Stimulated activated naive CD8-positive, alpha-beta T cell treated with anti-CD3 and anti-CD28 coated beads, Interleukin-15, Interleukin-2, amounts not matched to agents 100 ng/mL and 50 ng/mL, for 24 hours (primary cell): ENCODE data around the gene TBC1D32.
"Not testable (repeated sequence)": the region's sequence is repeated elsewhere in the genome, so short reads cannot be mapped to it uniquely, and the experiment has no call there.

Source experiments
- H3K27ac Mint-ChIP-seq: one replicate; pipeline ENCODE4 v1.8.0; 2021; ENCODE audit warnings: mild to moderate bottlenecking, mixed read lengths
- H3K27me3 Mint-ChIP-seq: one replicate; pipeline ENCODE4 v1.8.0; 2021; ENCODE audit warnings: mixed read lengths
- H3K36me3 Mint-ChIP-seq: one replicate; pipeline ENCODE4 v1.8.0; 2021; ENCODE audit warnings: low read depth, mixed read lengths
- H3K4me1 Mint-ChIP-seq: one replicate; pipeline ENCODE4 v1.8.0; 2021; ENCODE audit warnings: low read depth, mixed read lengths
- H3K4me3 Mint-ChIP-seq: one replicate; pipeline ENCODE4 v1.8.0; 2021; ENCODE audit warnings: mild to moderate bottlenecking, mixed read lengths
- H3K9me3 Mint-ChIP-seq: one replicate; pipeline ENCODE4 v1.8.0; 2021; ENCODE audit warnings: mixed read lengths

The TBC1D32 gene

DNA sequence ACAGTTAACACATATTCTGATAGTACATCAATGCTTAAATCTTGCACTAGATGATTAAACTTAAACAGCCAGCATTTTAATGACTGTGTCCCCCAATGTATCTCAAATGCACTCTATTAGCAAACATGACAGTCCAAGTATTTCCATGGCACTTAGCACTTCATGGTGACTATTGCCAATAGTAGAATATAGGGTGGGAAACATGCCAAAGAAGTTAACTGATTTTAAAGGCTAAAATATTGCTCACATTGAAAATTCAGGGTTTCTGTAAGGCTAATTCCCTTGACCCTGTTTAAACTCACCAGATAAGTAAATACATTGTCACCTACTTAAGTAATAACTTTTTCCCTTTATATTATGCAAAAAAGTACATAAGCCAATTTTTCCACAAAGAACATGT, 266.9 kb downstream of the TBC1D32 start:
- Mint-ChIP-seq H3K27me3 (no peaks in the 10 kb centered on the region), H3K4me1 (no peaks in the 10 kb centered on the region), H3K9me3 (peaks cover 34% of the 10 kb centered on the region), H3K4me3 (no peak overlapping the region), H3K36me3 (peaks cover 27% of the 10 kb centered on the region), H3K27ac (no peak overlapping the region)

DNA sequence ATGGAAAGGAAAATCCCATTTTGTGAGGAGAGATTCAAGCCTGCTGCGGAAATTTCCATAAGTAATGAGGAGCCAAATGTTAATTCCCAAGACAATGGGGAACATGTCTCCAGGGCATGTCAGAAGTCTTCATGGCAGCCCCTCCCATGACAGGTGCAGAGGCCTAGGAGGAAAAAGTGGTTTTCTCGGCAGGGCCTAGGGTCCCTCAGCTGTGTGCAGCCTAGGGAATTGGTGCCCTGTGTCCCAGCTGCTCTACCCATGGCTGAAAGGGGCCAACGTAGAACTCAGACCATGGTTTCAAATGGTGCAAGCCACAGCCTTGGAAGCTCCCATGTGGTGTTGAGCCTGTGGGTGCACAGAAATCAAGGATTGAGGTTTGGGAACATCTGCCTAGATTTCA, 269.9 kb downstream of the TBC1D32 start:
- Mint-ChIP-seq H3K4me1 (no peaks in the 10 kb centered on the region), H3K9me3 (peaks cover 25% of the 10 kb centered on the region), H3K4me3 (no peak overlapping the region), H3K27ac (no peak overlapping the region), H3K27me3 (peaks cover 4% of the 10 kb centered on the region), H3K36me3 (peaks cover 10% of the 10 kb centered on the region)

DNA sequence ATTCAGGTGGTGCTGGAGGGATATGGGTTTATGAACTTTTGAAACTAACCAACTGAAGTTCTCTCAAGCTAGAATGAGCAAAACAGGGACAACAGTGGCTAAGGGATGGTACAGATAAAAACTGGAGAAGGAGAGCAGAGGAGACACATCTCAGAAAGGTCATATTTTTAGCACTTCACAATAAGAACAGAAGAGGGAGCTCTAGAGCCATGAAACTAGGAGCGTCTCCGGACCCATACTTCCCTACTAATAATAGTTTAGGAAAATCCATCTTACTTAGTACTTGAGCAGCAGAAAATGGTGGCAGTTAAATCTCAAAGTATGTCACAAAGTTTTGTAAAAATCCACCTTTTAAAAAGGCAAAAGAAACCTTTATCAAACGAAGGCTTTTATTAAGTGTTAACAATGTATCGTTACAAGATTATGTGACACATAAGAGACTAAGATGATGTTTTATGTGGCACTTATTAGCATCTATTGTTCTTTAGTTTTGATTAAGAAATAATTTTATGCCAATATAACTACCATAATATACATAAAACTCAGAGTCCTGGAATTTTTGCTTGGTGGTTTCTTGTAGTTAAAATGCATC, 278.6 kb downstream of the TBC1D32 start:
- Mint-ChIP-seq H3K27ac (no peak overlapping the region), H3K4me3 (no peak overlapping the region), H3K4me1 (no peaks in the 10 kb centered on the region), H3K27me3 (peaks cover 2% of the 10 kb centered on the region), H3K36me3 (no peaks in the 10 kb centered on the region), H3K9me3 (no peaks in the 10 kb centered on the region)

DNA sequence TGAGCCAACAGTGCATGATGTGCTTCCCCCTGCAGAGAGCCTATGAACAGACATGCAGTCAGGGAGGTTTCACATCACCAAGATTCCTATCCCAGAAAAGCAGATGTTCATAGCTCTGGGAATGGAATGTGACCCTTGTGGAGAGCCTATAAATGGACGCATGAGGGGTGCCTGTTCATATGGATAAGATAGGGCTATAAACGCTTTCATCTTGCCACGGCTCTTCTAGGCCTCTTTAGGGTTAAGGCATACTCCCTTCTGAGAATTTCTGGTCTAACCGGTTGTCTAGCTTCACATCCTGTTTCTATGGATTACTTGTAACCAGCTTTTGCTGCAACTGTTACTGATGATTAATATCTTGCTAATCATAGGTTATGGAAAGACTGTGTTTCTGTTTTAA, 285.7 kb downstream of the TBC1D32 start:
- not testable (repeated sequence) for H3K36me3 Mint-ChIP-seq, H3K4me3 Mint-ChIP-seq, H3K27me3 Mint-ChIP-seq, H3K4me1 Mint-ChIP-seq, H3K9me3 Mint-ChIP-seq, H3K27ac Mint-ChIP-seq

DNA sequence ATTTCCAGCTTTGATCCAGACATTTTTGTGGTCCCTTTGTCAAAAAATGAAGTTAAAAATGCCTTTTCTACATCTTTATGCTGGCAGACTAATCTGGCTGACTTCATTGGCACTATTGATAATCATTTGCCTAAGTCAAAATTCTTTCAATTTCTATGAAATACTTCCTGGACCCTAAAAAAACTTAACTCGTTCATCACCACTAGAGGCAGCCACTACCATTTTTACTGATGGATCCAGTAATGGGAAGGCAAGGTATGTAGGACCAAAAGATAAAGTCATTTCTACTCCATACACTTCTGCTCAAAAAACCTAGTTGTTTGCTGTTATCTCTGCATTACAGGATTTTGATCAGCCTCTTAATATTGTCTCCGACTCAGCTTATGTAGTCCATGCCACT, 289.4 kb downstream of the TBC1D32 start:
- H3K4me3 Mint-ChIP-seq, H3K36me3 Mint-ChIP-seq, H3K4me1 Mint-ChIP-seq, H3K27ac Mint-ChIP-seq, H3K9me3 Mint-ChIP-seq, H3K27me3 Mint-ChIP-seq: not testable (repeated sequence)

DNA sequence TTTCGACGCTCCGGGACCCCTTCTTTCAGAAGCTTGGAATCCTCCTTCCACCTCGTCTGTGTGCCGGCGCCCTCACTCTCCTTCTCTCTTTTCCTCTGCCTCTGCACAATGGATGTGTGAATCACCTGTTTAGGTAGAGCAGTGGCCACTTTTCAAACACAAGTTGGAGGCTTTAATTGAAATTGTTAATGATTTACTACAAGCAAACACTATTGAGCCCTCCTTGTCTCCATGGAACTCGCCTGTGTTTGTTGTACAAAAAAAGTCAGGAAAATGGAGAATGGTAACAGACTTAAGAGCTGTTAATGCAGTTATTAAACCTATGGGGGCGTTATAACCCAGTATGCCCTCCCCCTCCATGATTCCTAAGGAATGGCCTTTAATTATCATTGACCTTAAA, 290.6 kb downstream of the TBC1D32 start:
- H3K27ac Mint-ChIP-seq, H3K27me3 Mint-ChIP-seq, H3K36me3 Mint-ChIP-seq, H3K4me3 Mint-ChIP-seq, H3K4me1 Mint-ChIP-seq, H3K9me3 Mint-ChIP-seq: not testable (repeated sequence)

DNA sequence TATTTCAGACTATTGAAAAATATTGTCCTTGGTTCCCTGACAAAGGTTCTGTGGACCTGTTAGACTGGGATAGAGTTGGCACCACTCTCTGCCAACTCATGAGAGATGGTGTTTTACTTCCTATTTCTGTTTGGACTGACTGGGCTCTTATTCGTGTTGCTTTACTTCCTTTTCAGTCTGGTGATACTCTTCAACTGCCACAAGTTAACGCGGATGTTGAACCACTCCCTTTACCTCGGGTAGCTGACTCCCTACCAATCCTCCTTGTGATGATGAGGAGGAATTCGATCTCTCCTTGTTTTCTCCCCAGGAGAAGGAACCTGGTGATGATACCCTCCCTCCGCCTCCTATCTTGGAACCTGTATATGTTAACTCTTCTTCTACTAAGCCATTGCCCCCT, 291.1 kb downstream of the TBC1D32 start:
- not testable (repeated sequence) for H3K36me3 Mint-ChIP-seq, H3K4me1 Mint-ChIP-seq, H3K9me3 Mint-ChIP-seq, H3K4me3 Mint-ChIP-seq, H3K27me3 Mint-ChIP-seq, H3K27ac Mint-ChIP-seq

DNA sequence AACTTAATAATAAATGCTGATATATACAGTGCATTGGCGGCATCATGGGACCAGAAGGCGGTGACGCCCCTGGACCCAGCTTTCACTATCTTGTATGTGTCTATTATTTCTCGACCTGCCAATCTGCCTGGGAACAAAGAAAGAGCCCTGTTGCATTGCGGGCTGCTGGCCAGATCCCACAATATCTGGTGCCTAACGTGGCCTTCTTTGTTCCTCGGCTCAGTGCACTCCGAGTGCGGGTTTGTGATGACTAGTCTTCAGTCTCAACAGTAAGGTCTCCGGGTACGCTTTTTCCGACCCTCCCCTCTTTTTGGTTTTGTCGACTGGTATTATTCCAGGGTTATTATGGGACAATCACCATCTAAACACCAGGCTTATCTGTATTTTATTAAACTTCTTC, 291.5 kb downstream of the TBC1D32 start:
- no peaks in the 10 kb centered on the region for H3K9me3 Mint-ChIP-seq
- H3K4me3 Mint-ChIP-seq = no peak overlapping the region
- H3K36me3 Mint-ChIP-seq = no peaks in the 10 kb centered on the region
- no peak overlapping the region for H3K27ac Mint-ChIP-seq
- peaks cover 4% of the 10 kb centered on the region for H3K27me3 Mint-ChIP-seq
- no peaks in the 10 kb centered on the region for H3K4me1 Mint-ChIP-seq

DNA sequence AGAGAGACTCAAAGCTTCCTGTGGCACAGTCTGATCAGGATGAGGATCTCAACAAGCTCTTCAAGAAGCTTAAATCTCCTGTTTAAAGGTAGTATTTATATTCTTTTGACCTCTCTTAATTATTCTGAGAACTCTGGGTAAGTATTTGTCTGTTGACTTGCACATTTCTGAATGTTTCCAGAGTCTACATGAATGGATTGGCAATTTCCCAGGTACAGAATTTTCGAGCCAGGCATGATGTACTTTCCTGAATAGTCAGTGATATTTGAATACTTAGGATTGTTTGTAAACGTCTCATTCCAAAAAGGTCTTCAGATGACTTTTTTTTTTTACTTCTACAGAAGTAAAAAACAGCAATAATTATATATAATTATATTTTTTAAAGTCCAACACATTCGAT, 293.4 kb downstream of the TBC1D32 start:
- Mint-ChIP-seq H3K4me1 (no peaks in the 10 kb centered on the region), H3K4me3 (no peak overlapping the region), H3K27me3 (no peaks in the 10 kb centered on the region), H3K36me3 (no peaks in the 10 kb centered on the region), H3K27ac (no peak overlapping the region), H3K9me3 (no peaks in the 10 kb centered on the region)

DNA sequence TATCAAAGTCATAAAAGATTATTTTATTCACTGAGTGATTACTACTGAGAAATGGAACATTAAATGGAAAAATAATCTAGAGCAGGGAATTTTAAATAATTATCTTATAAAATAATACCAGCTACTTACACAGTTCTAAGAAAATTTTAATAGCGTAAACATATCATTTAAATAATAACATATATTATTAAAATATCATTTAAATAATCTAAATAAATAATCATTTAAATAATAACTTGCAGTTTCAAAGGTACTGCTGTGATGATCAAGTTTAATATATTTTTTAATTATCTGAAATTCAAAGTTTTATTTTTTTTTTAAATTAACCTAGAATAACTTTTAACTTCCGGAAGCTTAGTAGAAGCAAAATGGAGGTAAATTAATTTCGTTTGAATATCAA, 301.2 kb downstream of the TBC1D32 start:
- H3K36me3 Mint-ChIP-seq = no peaks in the 10 kb centered on the region
- no peak overlapping the region for H3K27ac Mint-ChIP-seq
- no peaks in the 10 kb centered on the region for H3K4me1 Mint-ChIP-seq
- H3K4me3 Mint-ChIP-seq = no peak overlapping the region
- H3K27me3 Mint-ChIP-seq = no peaks in the 10 kb centered on the region
- H3K9me3 Mint-ChIP-seq = no peaks in the 10 kb centered on the region

DNA sequence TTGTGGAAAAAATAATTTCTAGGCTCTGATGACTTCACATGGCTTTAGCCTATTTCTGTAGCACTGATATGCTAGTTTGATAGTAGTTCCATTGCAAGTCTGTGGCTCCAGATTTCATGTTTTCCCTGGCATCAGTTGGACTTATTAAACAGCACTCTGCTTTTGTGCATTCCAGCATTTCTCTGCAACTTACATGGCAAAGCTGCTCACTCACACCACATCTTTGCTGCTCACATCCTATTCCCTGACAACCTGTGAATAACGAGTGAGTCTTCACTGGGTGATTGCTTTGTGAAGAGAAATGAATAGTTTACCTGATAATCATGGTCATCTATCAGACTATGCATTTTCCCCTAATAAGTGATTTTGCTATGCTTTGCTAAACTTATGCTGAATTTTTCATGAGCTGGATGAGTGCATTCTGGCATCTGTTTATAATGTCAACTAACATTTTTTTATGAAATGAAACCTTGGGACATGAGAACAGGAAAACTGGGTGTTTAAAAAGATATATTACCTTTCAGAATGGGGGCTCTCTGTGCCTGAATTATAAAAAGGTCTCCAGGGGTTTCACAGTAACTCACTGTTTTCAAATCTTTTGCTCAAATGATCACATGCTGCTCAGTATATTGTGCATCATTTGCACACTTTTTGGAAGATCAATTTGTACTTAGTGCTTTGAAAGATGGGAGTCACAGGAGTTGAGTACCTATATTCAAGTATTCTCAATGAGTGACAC, 301.8 kb downstream of the TBC1D32 start:
- Mint-ChIP-seq H3K27ac (no peak overlapping the region), H3K36me3 (no peaks in the 10 kb centered on the region), H3K9me3 (no peaks in the 10 kb centered on the region), H3K4me3 (no peak overlapping the region), H3K27me3 (no peaks in the 10 kb centered on the region), H3K4me1 (no peaks in the 10 kb centered on the region)
